Measurements from ENCODE around the gene TMIE.
"Not testable (repeated sequence)": the region's sequence is repeated elsewhere in the genome, so short reads cannot be mapped to it uniquely, and the experiment has no call there.

The TMIE gene

GRCh38 chr3:46682974-46683373 is 18.2 kb upstream of the TMIE start:
- no peak for DNase-seq (ENCODE audit: extremely low read depth in 1 of 2, low read depth in 1 of 2)

- DNase-seq (ENCODE audit: extremely low read depth in 1 of 2, low read depth in 1 of 2): no peak
Observed at GRCh38 chr3:46684891-46685290, 16.3 kb upstream of the TMIE start.

GRCh38 chr3:46685446-46685845 is 15.7 kb upstream of the TMIE start:
- DNase-seq (ENCODE audit: extremely low read depth in 1 of 2, low read depth in 1 of 2): no peak

- no peak for DNase-seq (ENCODE audit: extremely low read depth in 1 of 2, low read depth in 1 of 2)
Observed at GRCh38 chr3:46690798-46691197, 10.4 kb upstream of the TMIE start.

GRCh38 chr3:46692566-46692990 is 8.6 kb upstream of the TMIE start:
- no peak for DNase-seq (ENCODE audit: extremely low read depth in 1 of 2, low read depth in 1 of 2)

GRCh38 chr3:46693038-46693891 is 7.9 kb upstream of the TMIE start, which contains the start of gene ALS2CL:
Gene ALS2CL (minus strand): TSS chr3:46693679. CDS start chr3:46689440, 4,239 bp downstream.
- peak; percentile 8 to 18 for DNase-seq (ENCODE audit: extremely low read depth in 1 of 2, low read depth in 1 of 2)

- DNase-seq (ENCODE audit: extremely low read depth in 1 of 2, low read depth in 1 of 2): peak in 1 of 2 donors; percentile 11
Observed at GRCh38 chr3:46693892-46694226, 7.3 kb upstream of the TMIE start.

GRCh38 chr3:46694520-46694919 is 6.7 kb upstream of the TMIE start:
- DNase-seq (ENCODE audit: extremely low read depth in 1 of 2, low read depth in 1 of 2): no peak

GRCh38 chr3:46695177-46695961 is 5.8 kb upstream of the TMIE start:
- peak in 1 of 2 donors; percentile 32 for DNase-seq (ENCODE audit: extremely low read depth in 1 of 2, low read depth in 1 of 2)

GRCh38 chr3:46695962-46696894 is 5.0 kb upstream of the TMIE start:
- no peak for DNase-seq (ENCODE audit: extremely low read depth in 1 of 2, low read depth in 1 of 2)

GRCh38 chr3:46699676-46700523 is 1.3 kb upstream of the TMIE start:
- no peak for DNase-seq (ENCODE audit: extremely low read depth in 1 of 2, low read depth in 1 of 2)

- DNase-seq (ENCODE audit: extremely low read depth in 1 of 2, low read depth in 1 of 2): no peak
Observed at GRCh38 chr3:46700772-46701171, 420 bp upstream of the TMIE start.

- no peak for DNase-seq (ENCODE audit: extremely low read depth in 1 of 2, low read depth in 1 of 2)
Observed at GRCh38 chr3:46702246-46703012, 1.2 kb downstream of the TMIE start.

GRCh38 chr3:46703013-46703520 is 1.9 kb downstream of the TMIE start:
- no peak for DNase-seq (ENCODE audit: extremely low read depth in 1 of 2, low read depth in 1 of 2)

GRCh38 chr3:46704346-46704745 is 3.2 kb downstream of the TMIE start:
- not testable (repeated sequence) for DNase-seq (ENCODE audit: extremely low read depth in 1 of 2, low read depth in 1 of 2)

- DNase-seq (ENCODE audit: extremely low read depth in 1 of 2, low read depth in 1 of 2): peak; percentile 22 to 29
Observed at GRCh38 chr3:46705022-46705530, 3.9 kb downstream of the TMIE start.

- DNase-seq (ENCODE audit: extremely low read depth in 1 of 2, low read depth in 1 of 2): no peak
Observed at GRCh38 chr3:46705751-46706552, 4.8 kb downstream of the TMIE start.
